ENCODE results near the gene ZDHHC7. TPM values are rescaled to one million over a fixed set of nuclear protein-coding genes. Genes with fewer than 3 reads are reported as not detected.

ZDHHC7 gene
- total and polyA plus RNA-seq, 2 of the 8 experiments (the other 6 are each of a cell fraction or from before 2014, with no cell fraction given): 40.5 to 56.3 TPM

- no peak for TF ChIP-seq E2F6 (IDR thresholded peaks at IDR 0.05)
These were observed 16.8 kb upstream of the ZDHHC7 start (continued) for GRCh38 chr16:85027958-85028684.

Measured in H1 (cell line).